Neutrophil (primary cell): ENCODE data around the gene IMPA2.

Experiments
- H3K27ac ChIP-seq: fragments of 200-600 bp; sonication (generic); 2 replicates; pipeline ENCODE4 v1.5.1; 2016; ENCODE audit warnings: mild to moderate bottlenecking, moderate library complexity
- H3K27me3 ChIP-seq: fragments of 200-600 bp; sonication (generic); 2 replicates; pipeline ENCODE4 v1.6.0; 2016; ENCODE audit warnings: mild to moderate bottlenecking
- H3K36me3 ChIP-seq: fragments of 200-600 bp; sonication (generic); 2 replicates; pipeline ENCODE4 v1.5.1; 2017
- H3K4me1 ChIP-seq, 2 experiments: fragments of 200-600 bp in 1 of 2; sonication (generic) in 1 of 2; 1 replicate in 1 of 2; 2 replicates in 1 of 2; pipeline versions ENCODE4 v1.5.1 to v1.6.1; 2013 to 2016; ENCODE audit warnings: low read depth in 1 of 2, low read length in 1 of 2, mild to moderate bottlenecking in 1 of 2, moderate library complexity in 1 of 2; ENCODE audit not compliant: control insufficient read depth in 1 of 2, insufficient read depth in 1 of 2
- H3K4me3 ChIP-seq, 2 experiments: fragments of 200-600 bp in 1 of 2; sonication (generic) in 1 of 2; 1 replicate in 1 of 2; 2 replicates in 1 of 2; pipeline ENCODE4 v1.5.1; 2013 to 2016; ENCODE audit warnings: low read depth in 1 of 2, low read length in 1 of 2, mild to moderate bottlenecking in 1 of 2, moderate library complexity in 1 of 2
- H3K9me3 ChIP-seq: fragments of 200-600 bp; sonication (generic); 2 replicates; pipeline ENCODE4 v1.5.1; 2016
- CTCF ChIP-seq: fragments of 200-600 bp; sonication (generic); IDR thresholded peaks from 2 replicates; pipeline ENCODE4 v1.5.1; 2016; ENCODE audit warnings: antibody characterized with exemption

Gene IMPA2

GRCh38 chr18:11995445-11996189, 14.3 kb downstream of the IMPA2 start:
- H3K27me3 ChIP-seq = no peaks in the 10 kb centered on the region
- peak overlapping the region; percentile 19 to 57 for H3K4me3 ChIP-seq
- no peaks in the 10 kb centered on the region for H3K9me3 ChIP-seq
- H3K27ac ChIP-seq = peak overlapping the region; percentile 86
- peak; percentile 93 for TF ChIP-seq CTCF
- peaks cover 33 to 40% of the 10 kb centered on the region in 2 experiments for H3K4me1 ChIP-seq
- peaks cover 27% of the 10 kb centered on the region for H3K36me3 ChIP-seq

DNA sequence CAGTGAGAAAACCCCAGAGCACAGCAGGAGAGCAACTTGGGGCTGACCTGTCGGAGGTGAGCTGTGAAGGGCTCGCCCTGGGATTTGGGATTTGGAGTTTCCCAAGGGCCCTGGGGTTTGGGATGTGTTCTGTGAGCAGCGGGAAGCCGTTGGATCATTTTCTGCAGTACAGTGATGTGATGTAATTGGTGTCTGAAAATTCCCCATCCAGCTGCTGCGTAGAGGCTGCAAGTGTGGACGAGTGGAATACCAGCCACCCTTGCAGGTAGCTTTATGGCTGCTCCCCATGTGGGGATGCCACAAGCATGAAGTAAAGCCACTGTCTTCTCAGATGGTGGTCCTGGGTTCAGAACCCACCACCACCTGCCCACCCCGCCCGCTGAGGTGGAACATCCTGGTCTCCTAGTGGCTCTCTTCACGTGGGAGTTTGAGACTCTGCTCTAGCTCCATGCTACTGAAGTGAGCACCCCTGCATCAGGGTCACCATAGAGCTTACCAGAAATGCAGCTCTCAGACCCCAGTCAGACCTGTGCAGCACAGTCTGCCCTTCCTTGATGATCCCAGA, 15.0 kb downstream of the IMPA2 start:
- Histone ChIP-seq H3K36me3 (peaks cover 33% of the 10 kb centered on the region), H3K4me3 (peak overlapping the region; percentile 19 to 57), H3K27me3 (no peaks in the 10 kb centered on the region), H3K9me3 (no peaks in the 10 kb centered on the region), H3K4me1 (peaks cover 33 to 40% of the 10 kb centered on the region in 2 experiments), H3K27ac (peak overlapping the region; percentile 86)
- no peak for TF ChIP-seq CTCF

GRCh38 chr18:11996907-11997306, 15.6 kb downstream of the IMPA2 start:
- Histone ChIP-seq H3K4me3 (no peak overlapping the region), H3K9me3 (no peaks in the 10 kb centered on the region), H3K27ac (peak overlapping the region; percentile 86), H3K4me1 (peaks cover 33 to 40% of the 10 kb centered on the region in 2 experiments), H3K36me3 (peaks cover 36% of the 10 kb centered on the region), H3K27me3 (no peaks in the 10 kb centered on the region)
- TF ChIP-seq CTCF = no peak

DNA sequence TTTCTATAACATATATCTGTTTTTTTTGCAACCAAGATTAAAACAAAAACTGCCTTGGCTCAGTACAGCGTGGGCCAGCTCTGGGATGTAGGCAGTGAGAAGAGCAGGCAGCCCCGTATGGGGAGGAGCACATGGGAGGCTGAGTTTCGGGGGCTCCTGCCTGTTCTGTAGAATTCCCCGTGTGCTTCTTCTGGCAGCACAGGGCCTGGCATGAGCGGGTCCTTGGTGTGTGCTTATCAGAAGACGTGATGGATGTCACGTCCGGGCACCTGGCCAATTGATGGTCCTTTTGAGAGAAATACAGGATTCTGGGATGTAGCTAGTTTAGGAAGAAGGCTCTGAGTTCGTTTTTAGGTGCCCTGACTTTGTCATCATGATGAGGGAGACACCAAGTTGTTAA, 16.2 kb downstream of the IMPA2 start:
- peak overlapping the region; percentile 64 for H3K27ac ChIP-seq

DNA sequence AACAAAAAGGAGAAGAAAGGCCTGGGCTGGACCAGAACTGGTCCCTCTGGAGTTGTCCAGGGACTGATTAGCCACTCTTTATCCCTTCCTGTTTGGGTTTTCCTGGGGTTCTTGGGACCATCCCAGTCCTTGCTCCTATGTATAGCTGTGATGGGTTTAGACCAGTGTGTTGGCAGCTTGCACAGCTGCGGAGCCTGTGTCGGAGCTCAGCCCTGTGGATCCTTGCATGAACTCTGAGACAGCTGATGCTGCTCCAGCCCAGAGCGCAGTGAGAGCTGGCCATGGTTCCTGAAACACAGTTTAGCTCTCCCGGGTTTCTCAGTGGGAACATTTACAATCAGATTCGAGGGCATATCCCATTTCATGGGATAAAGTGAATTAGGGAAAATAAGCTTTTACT, 16.9 kb downstream of the IMPA2 start:
- no peak overlapping the region for H3K4me3 ChIP-seq
- TF ChIP-seq CTCF = no peak
- H3K27ac ChIP-seq = peak overlapping the region; percentile 64
- peaks cover 33 to 40% of the 10 kb centered on the region in 2 experiments for H3K4me1 ChIP-seq
- H3K27me3 ChIP-seq = no peaks in the 10 kb centered on the region
- H3K9me3 ChIP-seq = no peaks in the 10 kb centered on the region
- H3K36me3 ChIP-seq = peaks cover 48% of the 10 kb centered on the region

More for the DNA sequence above, 16.2 kb downstream of the IMPA2 start:
- no peaks in the 10 kb centered on the region for H3K27me3 ChIP-seq
- H3K4me3 ChIP-seq = no peak overlapping the region
- TF ChIP-seq CTCF = no peak
- H3K4me1 ChIP-seq = peaks cover 33 to 40% of the 10 kb centered on the region in 2 experiments
- no peaks in the 10 kb centered on the region for H3K9me3 ChIP-seq
- H3K36me3 ChIP-seq = peaks cover 40% of the 10 kb centered on the region
